ENCODE data around the gene MFGE8.

The MFGE8 gene

GRCh38 chr15:88872706-88873105, 40.5 kb downstream of the MFGE8 start:
- Histone ChIP-seq H3K4me1 (ENCODE audit: low read depth, poor library complexity, severe bottlenecking) (no peaks in the 10 kb centered on the region), H3K9ac (no peak overlapping the region), H3K36me3 (ENCODE audit: insufficient read depth) (no peaks in the 10 kb centered on the region), H3K27ac (no peak overlapping the region), H2AFZ (ENCODE audit: low read depth) (no peak overlapping the region), H3K27me3 (ENCODE audit: insufficient read depth, low read depth) (no peaks in the 10 kb centered on the region), H3K4me2 (no peak overlapping the region), H3K79me2 (ENCODE audit: insufficient read depth, low read depth) (no peaks in the 10 kb centered on the region), H4K20me1 (ENCODE audit: insufficient read depth) (no peaks in the 10 kb centered on the region), H3K4me3 (IDR thresholded peaks at IDR 0.05; ENCODE audit: insufficient read depth, low read depth, low read length) (no peak overlapping the region)
- no peak for TF ChIP-seq CTCF (conservative IDR thresholded peaks at IDR 0.05; ENCODE audit: low read depth, low read length)

DNA sequence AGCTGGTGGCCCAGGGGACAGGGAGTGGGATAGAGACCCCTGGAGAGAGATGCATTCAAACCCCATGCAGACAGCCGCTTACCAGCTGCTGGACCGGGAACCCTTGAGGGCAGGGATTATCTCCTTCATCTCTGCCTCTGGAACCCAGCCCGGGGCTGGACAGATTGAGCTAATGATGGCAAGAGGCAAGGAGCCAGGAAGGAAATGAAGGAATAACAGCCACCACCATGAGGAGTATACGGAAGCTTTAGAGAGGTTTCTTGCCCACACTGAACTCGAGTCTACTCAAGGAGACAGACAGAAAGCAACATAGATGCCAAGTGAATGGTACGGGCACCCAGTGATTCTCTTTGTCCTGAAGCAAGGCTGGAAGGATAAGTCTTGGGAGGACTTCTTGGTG, 41.1 kb downstream of the MFGE8 start:
- Histone ChIP-seq H3K36me3 (ENCODE audit: insufficient read depth) (no peaks in the 10 kb centered on the region), H3K4me1 (ENCODE audit: low read depth, poor library complexity, severe bottlenecking) (no peaks in the 10 kb centered on the region), H4K20me1 (ENCODE audit: insufficient read depth) (no peaks in the 10 kb centered on the region), H3K27ac (no peak overlapping the region), H3K4me3 (IDR thresholded peaks at IDR 0.05; ENCODE audit: insufficient read depth, low read depth, low read length) (no peak overlapping the region), H2AFZ (ENCODE audit: low read depth) (no peak overlapping the region), H3K9ac (no peak overlapping the region), H3K79me2 (ENCODE audit: insufficient read depth, low read depth) (no peaks in the 10 kb centered on the region), H3K4me2 (no peak overlapping the region), H3K27me3 (ENCODE audit: insufficient read depth, low read depth) (no peaks in the 10 kb centered on the region)
- no peak for TF ChIP-seq CTCF (conservative IDR thresholded peaks at IDR 0.05; ENCODE audit: low read depth, low read length)

- no peaks in the 10 kb centered on the region for H3K27me3 ChIP-seq (ENCODE audit: insufficient read depth, low read depth)
- H3K36me3 ChIP-seq (ENCODE audit: insufficient read depth): no peaks in the 10 kb centered on the region
Measured at GRCh38 chr15:88871313-88871712, 41.9 kb downstream of the MFGE8 start.

DNA sequence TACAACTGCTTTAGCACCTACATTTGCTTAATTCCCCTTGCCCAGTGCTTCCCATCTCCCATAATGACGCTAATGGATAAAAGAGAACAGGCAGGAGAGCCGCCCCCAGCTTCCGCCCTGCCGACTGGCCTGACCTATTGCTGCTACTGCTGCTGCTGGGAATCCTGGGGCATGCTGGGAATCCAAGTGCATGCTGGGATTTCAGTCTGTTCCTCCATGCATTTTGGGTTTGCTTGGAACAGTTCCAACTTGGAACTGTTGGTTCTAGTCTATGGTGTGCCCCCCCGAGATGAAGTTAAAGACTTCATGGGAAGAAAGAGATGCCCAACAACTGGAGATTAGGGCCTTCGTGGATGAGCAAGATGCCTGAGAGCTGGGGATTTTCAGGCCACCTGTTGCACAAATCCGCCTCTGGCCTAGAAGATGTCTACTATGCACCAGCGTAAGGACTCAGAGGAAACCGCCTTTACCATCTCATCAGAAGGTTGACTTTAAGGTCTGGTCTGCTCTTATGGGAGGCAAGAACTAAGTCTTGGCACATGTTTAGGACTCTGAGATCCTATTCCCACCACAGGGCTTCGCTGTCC, 46.8 kb downstream of the MFGE8 start:
- H2AFZ ChIP-seq (ENCODE audit: low read depth): no peak overlapping the region
- no peak overlapping the region for H3K4me2 ChIP-seq
- H3K27ac ChIP-seq: no peak overlapping the region
- H4K20me1 ChIP-seq (ENCODE audit: insufficient read depth): no peaks in the 10 kb centered on the region
- H3K4me1 ChIP-seq (ENCODE audit: low read depth, poor library complexity, severe bottlenecking): no peaks in the 10 kb centered on the region
- H3K4me3 ChIP-seq (IDR thresholded peaks at IDR 0.05; ENCODE audit: insufficient read depth, low read depth, low read length): no peak overlapping the region
- no peaks in the 10 kb centered on the region for H3K36me3 ChIP-seq (ENCODE audit: insufficient read depth)
- TF ChIP-seq CTCF (conservative IDR thresholded peaks at IDR 0.05; ENCODE audit: low read depth, low read length): no peak
- H3K9ac ChIP-seq: no peak overlapping the region
- H3K79me2 ChIP-seq (ENCODE audit: insufficient read depth, low read depth): no peaks in the 10 kb centered on the region
- H3K27me3 ChIP-seq (ENCODE audit: insufficient read depth, low read depth): no peaks in the 10 kb centered on the region

More at GRCh38 chr15:88871313-88871712, 41.9 kb downstream of the MFGE8 start:
- no peaks in the 10 kb centered on the region for H4K20me1 ChIP-seq (ENCODE audit: insufficient read depth)
- no peak overlapping the region for H3K4me3 ChIP-seq (IDR thresholded peaks at IDR 0.05; ENCODE audit: insufficient read depth, low read depth, low read length)
- TF ChIP-seq CTCF (conservative IDR thresholded peaks at IDR 0.05; ENCODE audit: low read depth, low read length): no peak
- no peaks in the 10 kb centered on the region for H3K79me2 ChIP-seq (ENCODE audit: insufficient read depth, low read depth)
- H2AFZ ChIP-seq (ENCODE audit: low read depth): no peak overlapping the region
- no peak overlapping the region for H3K27ac ChIP-seq
- H3K4me2 ChIP-seq: no peak overlapping the region
- H3K9ac ChIP-seq: no peak overlapping the region
- no peaks in the 10 kb centered on the region for H3K4me1 ChIP-seq (ENCODE audit: low read depth, poor library complexity, severe bottlenecking)
